Breast epithelium (tissue), 4 donors: Measurements from ENCODE around the gene GRAMD2A. TPM values are rescaled to one million over a fixed set of nuclear protein-coding genes. Genes with fewer than 3 reads are reported as not detected.

ENCODE experiments used
- DNase-seq, 2 donors: peaks; one replicate each; pipeline ENCODE4 v3.0.0-alpha.2; 2019; ENCODE audit warnings: low spot score in 2 of 2
- H3K27ac ChIP-seq, 2 donors: fragments of 200-600 bp; sonication (generic) in 1 of 2; one replicate each; pipeline ENCODE4 v1.5.1; 2016 to 2019; ENCODE audit warnings: mild to moderate bottlenecking in 1 of 2
- H3K27me3 ChIP-seq, 2 donors: fragments of 200-600 bp; sonication (generic) in 1 of 2; one replicate each; pipeline versions ENCODE4 v1.5.1 to v1.6.0; 2017 to 2019; ENCODE audit warnings: control low read depth in 1 of 2, mild to moderate bottlenecking in 1 of 2
- H3K36me3 ChIP-seq: fragments of 200-600 bp; one replicate; pipeline ENCODE4 v1.5.1; 2019
- H3K4me1 ChIP-seq, 2 donors: fragments of 200-600 bp; sonication (generic); one replicate each; pipeline ENCODE4 v1.5.1; 2016 to 2019; ENCODE audit warnings: control low read depth in 1 of 2
- H3K4me3 ChIP-seq, 3 donors: fragments of 200-600 bp; sonication (generic); 1 replicate in 2 of 3; 2 replicates in 1 of 3; pipeline ENCODE4 v1.5.1; 2016 to 2019; ENCODE audit warnings: mild to moderate bottlenecking in 3 of 3, moderate library complexity in 2 of 3
- H3K9me3 ChIP-seq, 2 donors: fragments of 200-600 bp; sonication (generic) in 1 of 2; one replicate each; pipeline ENCODE4 v1.5.1; 2016 to 2019; ENCODE audit warnings: control low read depth in 1 of 2
- CTCF ChIP-seq, 3 donors: fragments of 450-650 bp; IDR thresholded peaks; one replicate each; pipeline ENCODE4 v1.5.1; 2016 to 2017; ENCODE audit warnings: antibody characterized with exemption in 3 of 3, mild to moderate bottlenecking in 3 of 3, moderate library complexity in 3 of 3
- POLR2A ChIP-seq: fragments of 450-650 bp; IDR thresholded peaks from one replicate; pipeline ENCODE4 v1.6.1; 2016; ENCODE audit warnings: antibody characterized with exemption, mild to moderate bottlenecking, moderate library complexity
- POLR2AphosphoS5 ChIP-seq, 3 donors: sonication (generic); formaldehyde crosslinking; IDR thresholded peaks; one replicate each; pipeline ENCODE4 v1.6.1; 2017; ENCODE audit warnings: antibody characterized with exemption in 3 of 3
- intact Hi-C: fragments of 100-400 bp; cut with DNase I; formaldehyde crosslinking; loops from one replicate; pipeline ENCODE4 v1.15.1; 2023; ENCODE audit warnings: low total_unique reads
- total RNA-seq, 3 donors: library from RNA; depleted of rRNA; stranded (reverse); fragments of >200 nt; gene quantifications; one replicate each; pipeline ENCODE4 v1.1.0, GENCODE V29; 2016

Gene GRAMD2A
- total RNA-seq, 3 donors from 2014 or later: 0.16 to 52.5 (median 18.7) TPM

DNA sequence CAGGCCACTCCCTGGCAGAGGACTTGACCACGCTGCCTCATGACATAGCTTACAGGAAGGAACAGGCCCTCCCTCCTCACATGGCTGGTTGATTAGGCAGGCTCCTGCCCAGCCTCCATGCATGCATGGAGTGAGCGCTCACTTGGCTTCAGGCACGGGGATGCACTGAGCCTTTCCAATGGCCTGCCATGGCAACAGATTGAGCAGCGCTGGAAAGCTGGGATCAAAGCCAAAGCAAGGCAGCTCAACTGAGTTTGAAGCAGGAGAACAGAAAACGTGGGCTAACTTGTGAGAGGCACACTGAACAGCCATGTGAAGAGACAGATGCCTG is 5.9 kb upstream of the GRAMD2A start:
- Histone ChIP-seq H3K27me3 (no peaks in the 10 kb centered on the region), H3K4me1 (peaks cover 6 to 12% of the 10 kb centered on the region in 2 donors), H3K27ac (peak overlapping the region; percentile 72 to 78), H3K4me3 (no peak overlapping the region), H3K36me3 (peaks cover 33% of the 10 kb centered on the region), H3K9me3 (no peaks in the 10 kb centered on the region)
- intact Hi-C loops: loop anchor here (10.0 kb wide), 1 partner anchor 71 kb away; the partner anchor contains the start of gene PARP6
- DNase-seq: peak; percentile 66 to 89
- TF ChIP-seq POLR2AphosphoS5 (IDR thresholded peaks at IDR 0.05): peak in 2 of 3 donors; percentile 45 to 46
- TF ChIP-seq CTCF (IDR thresholded peaks at IDR 0.05): no peak

- peaks cover 6 to 12% of the 10 kb centered on the region in 2 donors for H3K4me1 ChIP-seq
- no peak for TF ChIP-seq POLR2AphosphoS5 (IDR thresholded peaks at IDR 0.05)
- TF ChIP-seq POLR2A: no peak
- TF ChIP-seq CTCF (IDR thresholded peaks at IDR 0.05): no peak
- peaks cover 31% of the 10 kb centered on the region for H3K36me3 ChIP-seq
- H3K9me3 ChIP-seq: no peaks in the 10 kb centered on the region
- intact Hi-C loops: loop anchor here (10.0 kb wide), 1 partner anchor 72 kb away; the partner anchor contains the start of gene PARP6
- H3K27me3 ChIP-seq: no peaks in the 10 kb centered on the region
- H3K4me3 ChIP-seq: no peak overlapping the region
- DNase-seq: no peak
- peak overlapping the region; percentile 72 to 78 for H3K27ac ChIP-seq
Measured at GRCh38 chr15:72202801-72203506, 5.4 kb upstream of the GRAMD2A start.

DNA sequence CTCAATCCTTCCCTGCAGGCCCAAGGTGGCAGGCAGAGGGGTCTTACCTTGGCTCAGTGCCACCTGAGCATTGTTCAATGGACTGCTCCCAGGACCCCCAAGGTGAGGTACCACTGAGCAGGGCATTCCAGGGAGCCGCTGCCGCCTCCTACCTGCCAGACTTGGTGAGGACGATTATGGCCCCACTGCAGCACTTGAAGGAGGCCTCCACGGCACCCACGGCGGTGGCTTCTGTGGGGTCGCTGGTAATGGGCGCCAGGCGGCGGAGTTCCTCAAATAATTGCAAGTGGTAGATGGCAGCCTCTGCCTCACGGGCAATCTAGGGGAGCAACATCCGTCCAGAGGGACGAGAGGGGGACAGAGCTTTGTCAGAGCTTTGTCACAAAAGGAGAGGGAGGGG is 4.7 kb upstream of the GRAMD2A start:
- peaks cover 6 to 12% of the 10 kb centered on the region in 2 donors for H3K4me1 ChIP-seq
- DNase-seq: no peak
- no peaks in the 10 kb centered on the region for H3K9me3 ChIP-seq
- H3K27ac ChIP-seq: peak overlapping the region; percentile 72 to 78
- no peaks in the 10 kb centered on the region for H3K27me3 ChIP-seq
- H3K36me3 ChIP-seq: peaks cover 25% of the 10 kb centered on the region
- TF ChIP-seq POLR2AphosphoS5 (IDR thresholded peaks at IDR 0.05): no peak
- no peak for TF ChIP-seq CTCF (IDR thresholded peaks at IDR 0.05)
- TF ChIP-seq POLR2A: no peak
- intact Hi-C loops: loop anchor here (10.0 kb wide), 1 partner anchor 72 kb away; the partner anchor contains the start of gene PARP6
- no peak overlapping the region for H3K4me3 ChIP-seq

DNA sequence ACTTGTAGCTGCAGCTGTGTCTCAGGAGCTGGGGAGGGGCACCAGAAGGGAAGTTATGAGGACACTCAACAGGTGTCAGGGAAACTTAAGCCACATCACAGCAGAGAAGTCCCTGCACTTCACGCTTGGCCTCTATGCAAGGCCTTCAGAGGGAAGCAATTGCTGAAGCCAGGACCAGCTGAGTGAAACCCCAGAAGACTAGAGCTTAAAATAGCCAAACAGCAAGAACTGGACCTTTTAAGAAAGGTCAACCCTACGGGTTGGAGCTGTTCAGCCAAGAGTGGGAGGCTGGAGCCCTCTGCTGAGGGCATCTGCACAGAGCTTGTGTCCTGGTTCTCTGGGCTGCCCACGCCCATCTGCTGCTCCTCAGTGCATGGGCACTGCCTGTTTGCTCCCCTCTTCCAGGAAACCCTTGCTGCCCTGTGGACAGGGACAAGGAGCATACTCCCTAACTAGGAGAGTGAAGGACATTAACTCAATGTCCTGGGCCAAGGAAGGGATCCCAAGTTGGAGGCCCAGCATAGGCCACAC is 3.9 kb upstream of the GRAMD2A start:
- Histone ChIP-seq H3K27me3 (no peaks in the 10 kb centered on the region), H3K36me3 (peaks cover 16% of the 10 kb centered on the region), H3K27ac (peak overlapping the region in 1 of 2 donors; percentile 63), H3K4me3 (no peak overlapping the region), H3K9me3 (no peaks in the 10 kb centered on the region), H3K4me1 (peaks cover 6 to 12% of the 10 kb centered on the region in 2 donors)
- intact Hi-C loops: loop anchor here (10.0 kb wide), 1 partner anchor 73 kb away; the partner anchor contains the start of gene PARP6
- no peak for DNase-seq
- no peak for TF ChIP-seq CTCF (IDR thresholded peaks at IDR 0.05)
- no peak for TF ChIP-seq POLR2AphosphoS5 (IDR thresholded peaks at IDR 0.05)
- no peak for TF ChIP-seq POLR2A
